B cell (primary cell): Measurements from ENCODE around the gene SLC1A2. TPM values are rescaled to one million over a fixed set of nuclear protein-coding genes. Genes with fewer than 3 reads are reported as not detected.
A peak's percentile ranks its signal among the peaks of the same experiment; 100 is the strongest.

ENCODE experiments used
- ATAC-seq: fragments of 200-7000 bp; cut with Tn5 transposase; one replicate; pipeline ENCODE4 v1.10.0; 2021; ENCODE audit warnings: low read depth, mild to moderate bottlenecking, moderate number of reproducible peaks, moderate library complexity
- CTCF ChIA-PET: fragments of 350-600 bp; sonication (Branson Sonifier 250); formaldehyde crosslinking; loops from one replicate; lab custom pipeline; 2021; ENCODE audit warnings: antibody characterized with exemption, inconsistent platforms; lab: Charles Lee
- POLR2A ChIA-PET: fragments of 350-600 bp; sonication (Branson Sonifier 250); formaldehyde crosslinking; loops from one replicate; lab custom pipeline; 2021; ENCODE audit warnings: antibody characterized with exemption; lab: Charles Lee
- DNase-seq: peaks from one replicate; pipeline ENCODE4 v3.0.0; 2013
- H2AFZ ChIP-seq: 2 replicates; pipeline ENCODE4 v1.6.1; 2012; ENCODE audit warnings: mild to moderate bottlenecking, low read depth, low read length; ENCODE audit not compliant: insufficient read depth, poor library complexity, severe bottlenecking
- H3K27ac ChIP-seq, 2 donors: 1 replicate in 1 of 2; 2 replicates in 1 of 2; pipeline ENCODE4 v1.5.1; 2012 to 2013; ENCODE audit warnings: low read length in 2 of 2, mild to moderate bottlenecking in 2 of 2, moderate library complexity in 1 of 2
- H3K27me3 ChIP-seq, 4 experiments: fragments of 200-600 bp in 1 of 4; sonication (generic) in 1 of 4; replicated peaks in 1 of 4; 1 replicate in 2 of 4; 2 replicates in 2 of 4; pipeline versions ENCODE4 v1.6.1 to v1.7.0; 2013 to 2016; ENCODE audit warnings: low read length in 3 of 4, mild to moderate bottlenecking in 2 of 4, mixed read lengths in 1 of 4, moderate library complexity in 1 of 4; ENCODE audit not compliant: insufficient read depth in 4 of 4, control insufficient read depth in 3 of 4; ENCODE audit errors: control extremely low read depth in 1 of 4
- H3K36me3 ChIP-seq, 2 experiments: replicated peaks in 1 of 2; 1 replicate in 1 of 2; 2 replicates in 1 of 2; pipeline versions ENCODE4 v1.6.1 to v1.7.1; 2013; ENCODE audit warnings: low read length in 1 of 2; ENCODE audit not compliant: insufficient read depth in 2 of 2, control insufficient read depth in 1 of 2; ENCODE audit errors: control extremely low read depth in 1 of 2, extremely low read depth in 1 of 2
- H3K4me1 ChIP-seq, 2 donors: fragments of 200-600 bp in 1 of 2; sonication (generic) in 1 of 2; 1 replicate in 1 of 2; 2 replicates in 1 of 2; pipeline versions ENCODE4 v1.5.1 to v1.6.1; 2013 to 2017; ENCODE audit warnings: low read length in 2 of 2; ENCODE audit not compliant: control insufficient read depth in 2 of 2, insufficient read depth in 2 of 2
- H3K4me2 ChIP-seq: replicated peaks from 2 replicates; pipeline ENCODE3; 2012; ENCODE audit warnings: mild to moderate bottlenecking, low read depth, low read length; ENCODE audit not compliant: poor library complexity, severe bottlenecking
- H3K4me3 ChIP-seq, 5 experiments: fragments of 200-600 bp in 1 of 5; sonication (generic) in 1 of 5; 1 replicate in 3 of 5; 2 replicates in 2 of 5; pipeline versions ENCODE4 v1.5.1 to v1.7.0; 2011 to 2016; ENCODE audit warnings: low read length in 4 of 5, mild to moderate bottlenecking in 4 of 5, low read depth in 2 of 5, control low read depth in 1 of 5, moderate library complexity in 1 of 5; ENCODE audit not compliant: insufficient read depth in 1 of 5; ENCODE audit errors: control extremely low read depth in 1 of 5, extremely low read depth in 1 of 5
- H3K79me2 ChIP-seq: fragments of 200-600 bp; sonication (generic); one replicate; pipeline ENCODE4 v1.6.0; 2016; ENCODE audit warnings: low read length; ENCODE audit not compliant: control insufficient read depth, insufficient read depth
- H3K9ac ChIP-seq: fragments of 200-600 bp; sonication (generic); 2 replicates; pipeline ENCODE4 v1.6.1; 2017; ENCODE audit warnings: mild to moderate bottlenecking, low read length, moderate library complexity
- H3K9me3 ChIP-seq, 3 donors: one replicate each; pipeline versions ENCODE4 v1.6.1 to v1.7.1; 2013; ENCODE audit warnings: low read length in 2 of 3; ENCODE audit not compliant: control insufficient read depth in 2 of 3, insufficient read depth in 1 of 3; ENCODE audit errors: control extremely low read depth in 1 of 3
- H4K20me1 ChIP-seq: 2 replicates; pipeline ENCODE4 v1.6.0; 2012; ENCODE audit warnings: mild to moderate bottlenecking, low read length; ENCODE audit not compliant: insufficient read depth, control insufficient read depth, poor library complexity, severe bottlenecking
- H3K27ac Mint-ChIP-seq: one replicate; pipeline ENCODE4 v1.8.0; 2021; ENCODE audit warnings: mixed read lengths
- H3K27me3 Mint-ChIP-seq: one replicate; pipeline ENCODE4 v1.8.0; 2021; ENCODE audit warnings: mixed read lengths
- H3K4me1 Mint-ChIP-seq: one replicate; pipeline ENCODE4 v1.8.0; 2021; ENCODE audit warnings: mixed read lengths
- H3K4me3 Mint-ChIP-seq: one replicate; pipeline ENCODE4 v1.8.0; 2021; ENCODE audit warnings: mixed read lengths
- H3K9me3 Mint-ChIP-seq: one replicate; pipeline ENCODE4 v1.8.0; 2022; ENCODE audit warnings: mixed read lengths; ENCODE audit not compliant: insufficient read depth
- EZH2 ChIP-seq: IDR thresholded peaks from 2 replicates; pipeline ENCODE4 v1.6.1; 2012; ENCODE audit warnings: borderline replicate concordance, low read depth, mild to moderate bottlenecking, moderate library complexity, low read length; ENCODE audit not compliant: insufficient read depth, poor library complexity, severe bottlenecking
- WGBS: methylation state at CpG from one replicate; pipeline ENCODE4 v1.1.5; 2013; ENCODE audit warnings: missing lambda C conversion rate; ENCODE audit not compliant: insufficient coverage; 5-methylcytosine and 5-hydroxymethylcytosine counted together
- intact Hi-C: fragments of 100-400 bp; cut with micrococcal nuclease; formaldehyde crosslinking; loops from one replicate; pipeline ENCODE4 v1.10.0; 2022
- polyA plus RNA-seq: library from polyadenylated mRNA; depleted of rRNA; stranded (reverse); fragments of >200 nt; gene quantifications from 2 replicates; pipeline ENCODE4 v1.2.3, GENCODE V29; 2012
- total RNA-seq, 2 donors: library from RNA; stranded (reverse); fragments of 120-200 nt in 1 of 2; gene quantifications; 1 replicate in 1 of 2; 2 replicates in 1 of 2; pipeline versions ENCODE4 v1.2.3 to v1.2.4, GENCODE V29; 2013 to 2022
- TF ChIP-seq, protein P1 (sequence below): fragments of 200-600 bp; IDR thresholded peaks from one replicate; pipeline ENCODE4 v1.8.0; 2022; ENCODE audit warnings: antibody characterized with exemption, mild to moderate bottlenecking

The SLC1A2 gene
- total and polyA plus RNA-seq, 2 donors (not counting 1 experiment from before 2014, with no cell fraction given), result not detected

DNA sequence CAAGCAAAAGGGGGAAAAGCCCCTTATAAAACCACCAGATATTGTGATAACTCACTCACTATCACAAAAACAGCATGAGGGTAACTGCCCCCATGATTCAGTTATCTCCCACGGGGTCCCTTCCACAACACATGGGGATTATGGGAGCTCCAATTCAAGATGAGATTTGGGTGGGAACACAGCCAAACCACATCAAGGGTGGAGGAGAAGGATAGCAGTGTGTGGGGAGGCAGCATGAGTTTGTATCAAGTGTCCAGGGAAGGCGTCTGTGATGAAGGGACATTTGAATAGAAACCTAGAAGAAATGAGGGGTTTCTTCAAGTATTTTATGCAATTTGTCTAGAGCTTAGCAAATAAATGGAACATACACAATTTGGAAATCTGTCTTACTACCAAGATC lies 98.2 kb downstream of the SLC1A2 start:
- DNase-seq (no peak), ATAC-seq (no peak)
- Histone ChIP-seq H3K36me3 (no peaks in the 10 kb centered on the region), H3K4me2 (no peak overlapping the region), H3K9ac (no peak overlapping the region), H3K4me1 (peaks cover 22 to 33% of the 10 kb centered on the region in 2 donors), H2AFZ (no peak overlapping the region), H3K27me3 (no peaks in the 10 kb centered on the region), H3K27ac (no peak overlapping the region), H4K20me1 (no peaks in the 10 kb centered on the region), H3K79me2 (no peaks in the 10 kb centered on the region), H3K9me3 (no peaks in the 10 kb centered on the region), H3K4me3 (no peak overlapping the region)
- Mint-ChIP-seq H3K27me3 (no peaks in the 10 kb centered on the region), H3K4me1 (peaks cover 31% of the 10 kb centered on the region), H3K27ac (no peak overlapping the region), H3K4me3 (no peak overlapping the region), H3K9me3 (no peaks in the 10 kb centered on the region)
- POLR2A ChIA-PET, result no interaction called here
- TF ChIP-seq EZH2, result no peak
- TF ChIP-seq, protein P1, sequence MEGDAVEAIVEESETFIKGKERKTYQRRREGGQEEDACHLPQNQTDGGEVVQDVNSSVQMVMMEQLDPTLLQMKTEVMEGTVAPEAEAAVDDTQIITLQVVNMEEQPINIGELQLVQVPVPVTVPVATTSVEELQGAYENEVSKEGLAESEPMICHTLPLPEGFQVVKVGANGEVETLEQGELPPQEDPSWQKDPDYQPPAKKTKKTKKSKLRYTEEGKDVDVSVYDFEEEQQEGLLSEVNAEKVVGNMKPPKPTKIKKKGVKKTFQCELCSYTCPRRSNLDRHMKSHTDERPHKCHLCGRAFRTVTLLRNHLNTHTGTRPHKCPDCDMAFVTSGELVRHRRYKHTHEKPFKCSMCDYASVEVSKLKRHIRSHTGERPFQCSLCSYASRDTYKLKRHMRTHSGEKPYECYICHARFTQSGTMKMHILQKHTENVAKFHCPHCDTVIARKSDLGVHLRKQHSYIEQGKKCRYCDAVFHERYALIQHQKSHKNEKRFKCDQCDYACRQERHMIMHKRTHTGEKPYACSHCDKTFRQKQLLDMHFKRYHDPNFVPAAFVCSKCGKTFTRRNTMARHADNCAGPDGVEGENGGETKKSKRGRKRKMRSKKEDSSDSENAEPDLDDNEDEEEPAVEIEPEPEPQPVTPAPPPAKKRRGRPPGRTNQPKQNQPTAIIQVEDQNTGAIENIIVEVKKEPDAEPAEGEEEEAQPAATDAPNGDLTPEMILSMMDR, result no peak
- WGBS, result no CpG with 5 or more reads among the region's 2 CpGs
- CTCF ChIA-PET, result interaction anchor here (3.7 kb wide), 1 partner anchor 15 kb away, joined by 12 read pairs; no protein-coding TSS in a partner anchor
- intact Hi-C loops, result no loop called here

- H3K27me3 ChIP-seq, result no peaks in the 10 kb centered on the region
- no peaks in the 10 kb centered on the region for H4K20me1 ChIP-seq
- peak overlapping the region in 1 of 2 donors; percentile 67 for H3K27ac ChIP-seq
- no peaks in the 10 kb centered on the region for H3K36me3 ChIP-seq
- DNase-seq (no peak), ATAC-seq (no peak)
- H3K4me1 ChIP-seq, result peaks cover 25 to 41% of the 10 kb centered on the region in 2 donors
- no peaks in the 10 kb centered on the region for H3K27me3 Mint-ChIP-seq
- no CpG with 5 or more reads among the region's 5 CpGs for WGBS
- H3K4me2 ChIP-seq, result peak overlapping the region; percentile 41
- H3K4me3 Mint-ChIP-seq, result peak overlapping the region; percentile 40
- H3K9me3 Mint-ChIP-seq, result no peaks in the 10 kb centered on the region
- no peaks in the 10 kb centered on the region for H3K9me3 ChIP-seq
- CTCF ChIA-PET, result interaction anchor here (1.4 to 3.7 kb wide), 2 partner anchors 10 to 14 kb away, joined by 3 to 12 read pairs; no protein-coding TSS in a partner anchor
- peaks cover 39% of the 10 kb centered on the region for H3K4me1 Mint-ChIP-seq
- H2AFZ ChIP-seq, result peak overlapping the region; percentile 57
- no peak overlapping the region for H3K4me3 ChIP-seq
- POLR2A ChIA-PET, result no interaction called here
- intact Hi-C loops, result loop anchor here (10.0 kb wide), 1 partner anchor 64 kb away; no protein-coding TSS in a partner anchor
- no peaks in the 10 kb centered on the region for H3K79me2 ChIP-seq
- H3K9ac ChIP-seq, result no peak overlapping the region
- peak overlapping the region; percentile 50 for H3K27ac Mint-ChIP-seq
- TF ChIP-seq, protein P1, result no peak
- TF ChIP-seq EZH2, result no peak
Measured at GRCh38 chr11:35318977-35319925, 100.1 kb downstream of the SLC1A2 start.
